Middle frontal gyrus (tissue), 1 donor: Measurements from ENCODE around the gene DPH2.
A peak's percentile ranks its signal among the peaks of the same experiment; 100 is the strongest.

Experiments used
- DNase-seq: peaks from one replicate; pipeline ENCODE4 v3.0.0-alpha.2; 2015; ENCODE audit warnings: low spot score; ENCODE audit errors: extremely low spot score

The DPH2 gene, protein sequence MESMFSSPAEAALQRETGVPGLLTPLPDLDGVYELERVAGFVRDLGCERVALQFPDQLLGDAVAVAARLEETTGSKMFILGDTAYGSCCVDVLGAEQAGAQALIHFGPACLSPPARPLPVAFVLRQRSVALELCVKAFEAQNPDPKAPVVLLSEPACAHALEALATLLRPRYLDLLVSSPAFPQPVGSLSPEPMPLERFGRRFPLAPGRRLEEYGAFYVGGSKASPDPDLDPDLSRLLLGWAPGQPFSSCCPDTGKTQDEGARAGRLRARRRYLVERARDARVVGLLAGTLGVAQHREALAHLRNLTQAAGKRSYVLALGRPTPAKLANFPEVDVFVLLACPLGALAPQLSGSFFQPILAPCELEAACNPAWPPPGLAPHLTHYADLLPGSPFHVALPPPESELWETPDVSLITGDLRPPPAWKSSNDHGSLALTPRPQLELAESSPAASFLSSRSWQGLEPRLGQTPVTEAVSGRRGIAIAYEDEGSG

GRCh38 chr1:43969746-43970466 is at the start of gene DPH2:
DPH2 (plus strand) TSS chr1:43970010; CDS start chr1:43970176, 166 bp downstream.
- peak; percentile 95 for DNase-seq

GRCh38 chr1:43921022-43921421 is 48.8 kb upstream of the DPH2 start:
- DNase-seq = no peak

DNA sequence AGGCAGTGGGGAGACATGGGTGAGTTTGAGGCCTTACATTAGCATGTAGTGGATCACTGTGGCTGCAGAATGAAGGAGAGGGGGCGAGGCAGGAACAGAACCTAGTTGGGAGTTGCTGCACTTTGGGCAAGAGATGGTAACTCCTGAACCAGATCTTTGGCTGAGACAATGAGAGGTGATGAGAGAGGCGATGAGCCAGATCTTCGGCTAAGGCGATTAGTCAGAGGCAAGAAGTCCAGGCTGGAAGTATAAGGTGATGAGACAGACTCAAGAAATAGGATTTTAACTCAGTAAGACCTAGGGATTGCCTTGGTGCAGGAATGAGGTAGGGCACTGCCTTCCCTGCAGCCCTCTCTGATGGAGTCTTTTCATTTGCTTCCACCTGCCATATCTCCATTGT is 45.3 kb upstream of the DPH2 start:
- DNase-seq = no peak

DNA sequence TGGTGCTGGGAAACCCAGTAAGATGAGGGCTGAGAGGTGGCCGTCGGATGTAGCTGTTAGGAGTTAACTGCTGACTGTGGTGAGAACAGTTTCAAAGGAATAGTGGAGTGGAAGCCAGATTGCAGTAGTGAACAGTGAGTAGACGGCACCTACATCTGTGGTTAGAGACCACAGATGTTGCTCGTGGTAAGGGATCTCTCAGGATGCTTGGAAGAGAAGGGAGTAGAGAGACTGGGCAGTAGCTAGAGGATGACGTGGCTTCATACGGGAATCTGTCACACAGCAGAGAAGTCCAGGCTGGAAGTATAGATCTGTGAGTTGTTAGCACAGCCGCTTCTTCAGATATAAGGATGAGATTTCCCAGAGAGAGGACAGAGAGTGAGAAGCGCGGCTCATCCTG is 44.0 kb upstream of the DPH2 start:
- DNase-seq = no peak

GRCh38 chr1:43930168-43930948 is 39.5 kb upstream of the DPH2 start:
- no peak for DNase-seq

GRCh38 chr1:43930949-43931275 is 38.9 kb upstream of the DPH2 start:
- no peak for DNase-seq

DNA sequence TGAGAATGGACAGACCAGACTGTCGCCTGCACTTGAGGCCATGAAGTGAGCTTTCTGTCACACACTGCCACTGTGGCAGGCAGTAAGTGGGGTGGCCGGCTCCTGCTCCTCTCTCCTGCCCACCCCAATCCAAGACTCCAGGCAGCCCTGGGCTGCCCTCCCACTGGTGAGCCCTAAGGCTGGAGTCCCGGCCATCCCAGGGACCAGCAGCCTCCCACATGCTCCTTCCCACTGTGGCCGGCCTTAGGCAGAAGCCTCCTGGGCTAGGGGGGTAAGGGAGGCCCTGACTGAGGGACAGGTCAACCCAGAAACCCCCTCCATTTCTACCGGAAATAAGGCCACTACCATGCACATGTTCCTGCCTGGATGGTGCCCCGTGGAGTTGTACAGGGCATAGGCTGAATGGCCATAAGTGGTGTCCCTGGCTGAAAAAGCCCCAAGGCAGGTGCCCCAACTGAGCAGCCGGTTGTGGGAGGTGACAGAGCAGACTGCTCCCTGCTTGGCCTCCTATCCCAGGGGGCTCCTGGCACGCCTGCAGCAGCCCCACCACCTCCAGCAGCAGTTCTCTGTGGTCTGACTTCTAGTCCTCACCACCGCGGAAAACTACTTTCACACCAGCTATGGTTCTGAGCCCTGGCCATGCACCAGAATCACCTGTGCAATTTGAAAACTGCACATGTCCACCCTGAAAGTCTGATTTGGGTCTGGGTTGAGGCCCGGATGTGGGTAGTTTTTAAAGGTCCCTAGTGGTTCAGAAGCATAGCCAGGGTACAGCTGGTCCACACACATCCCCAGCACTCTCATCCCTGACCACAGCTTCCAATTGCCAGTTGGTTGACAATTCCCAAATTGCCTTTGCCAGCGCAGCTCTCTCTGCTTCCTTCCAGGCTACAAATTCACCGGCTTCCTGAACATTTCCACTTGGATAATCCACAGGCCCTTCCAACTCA is 37.8 kb upstream of the DPH2 start:
- DNase-seq = no peak

- no peak for DNase-seq
These were observed 36.9 kb upstream of the DPH2 start for GRCh38 chr1:43932786-43933385.

GRCh38 chr1:43933386-43934100 is 36.3 kb upstream of the DPH2 start, which contains the start of gene ARTN:
ARTN (plus strand) TSS chr1:43933801; CDS start chr1:43935657, 1,856 bp downstream.
- DNase-seq = no peak

GRCh38 chr1:43934101-43934985 is 35.5 kb upstream of the DPH2 start:
- DNase-seq = no peak

DNA sequence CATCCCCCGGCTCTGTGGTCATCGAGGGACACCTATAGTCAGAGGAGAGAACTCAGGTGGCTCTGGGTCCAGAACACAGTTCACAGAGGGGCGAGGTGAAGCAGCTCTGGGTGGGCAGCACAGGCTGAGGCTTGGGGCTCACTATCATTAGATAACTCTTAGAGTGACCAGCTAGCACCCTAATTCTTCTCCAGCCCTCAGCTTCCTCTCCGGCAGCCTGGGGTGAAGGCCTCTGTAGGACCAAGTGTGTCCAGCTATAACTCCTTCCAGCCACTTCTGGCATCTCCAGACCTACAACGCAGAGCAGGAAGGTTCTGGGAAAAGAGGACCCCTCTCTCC is 34.9 kb upstream of the DPH2 start:
- no peak for DNase-seq

- no peak for DNase-seq
These were observed 33.9 kb upstream of the DPH2 start for GRCh38 chr1:43935711-43936427.

- DNase-seq = no peak
These were observed 33.2 kb upstream of the DPH2 start for GRCh38 chr1:43936431-43937151.

GRCh38 chr1:43937179-43937865 is 32.5 kb upstream of the DPH2 start:
- DNase-seq = no peak

DNA sequence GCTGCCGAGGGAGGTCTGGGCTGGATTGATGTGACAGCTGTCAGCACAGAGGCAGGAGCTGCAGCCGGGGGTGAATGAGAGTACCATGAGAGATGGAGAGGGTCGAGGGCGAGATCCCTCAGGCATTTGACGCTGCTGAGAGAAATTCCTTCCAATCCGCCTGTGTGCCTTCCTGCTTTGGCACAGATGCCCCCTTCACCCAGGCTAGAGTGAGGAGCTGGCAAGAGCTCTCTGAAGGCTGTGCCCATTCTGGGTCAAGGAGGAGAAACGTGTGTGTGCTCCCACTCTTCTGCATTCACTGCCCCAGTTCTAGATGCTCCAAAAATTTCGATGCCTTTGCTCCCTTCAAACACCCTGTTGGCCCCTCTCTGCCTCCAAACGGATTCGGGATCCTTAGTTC is 31.4 kb upstream of the DPH2 start:
- no peak for DNase-seq

DNA sequence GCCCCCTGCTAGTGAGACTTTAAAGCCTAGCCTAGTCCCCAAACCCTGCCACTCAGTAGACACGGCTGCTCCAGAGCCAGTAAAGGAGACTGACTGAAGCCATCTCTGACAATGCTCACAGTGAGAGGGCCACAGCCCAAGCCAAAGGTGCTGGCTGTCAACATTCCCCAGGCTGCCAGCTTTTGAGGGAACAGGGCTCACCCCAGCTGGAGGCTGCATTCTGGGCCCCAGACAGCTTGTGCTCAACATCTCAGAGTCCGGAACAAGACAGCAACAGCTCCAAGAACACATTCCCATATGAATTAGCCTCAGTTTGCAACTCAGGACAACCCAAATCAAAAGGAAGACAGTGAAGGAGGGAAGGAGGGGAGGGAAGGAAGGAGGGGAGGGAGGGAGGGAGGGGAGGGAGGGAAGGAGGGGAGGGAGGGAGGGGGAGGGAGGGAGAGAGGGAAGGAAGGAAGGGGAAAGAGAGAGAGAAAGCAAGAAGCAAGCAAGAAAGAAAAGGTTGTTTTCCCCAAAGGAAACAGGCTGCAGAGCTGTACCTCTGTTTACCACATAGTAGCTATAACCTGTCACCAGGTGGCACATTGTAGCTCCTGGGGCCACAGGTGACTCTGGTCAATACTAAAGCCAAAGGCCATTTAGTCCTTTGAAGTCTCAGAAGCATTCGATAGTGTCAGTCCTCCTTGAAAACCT is 30.8 kb upstream of the DPH2 start:
- DNase-seq = no peak
